ENCODE measurements around the gene RAB3GAP2.
"Not testable (repeated sequence)": the region's sequence is repeated elsewhere in the genome, so short reads cannot be mapped to it uniquely, and the experiment has no call there.

The RAB3GAP2 gene

GRCh38 chr1:220233927-220234326, 38.3 kb downstream of the RAB3GAP2 start:
- no peak for DNase-seq

- no peak for DNase-seq
Observed at GRCh38 chr1:220229771-220230170, 42.5 kb downstream of the RAB3GAP2 start.

DNA sequence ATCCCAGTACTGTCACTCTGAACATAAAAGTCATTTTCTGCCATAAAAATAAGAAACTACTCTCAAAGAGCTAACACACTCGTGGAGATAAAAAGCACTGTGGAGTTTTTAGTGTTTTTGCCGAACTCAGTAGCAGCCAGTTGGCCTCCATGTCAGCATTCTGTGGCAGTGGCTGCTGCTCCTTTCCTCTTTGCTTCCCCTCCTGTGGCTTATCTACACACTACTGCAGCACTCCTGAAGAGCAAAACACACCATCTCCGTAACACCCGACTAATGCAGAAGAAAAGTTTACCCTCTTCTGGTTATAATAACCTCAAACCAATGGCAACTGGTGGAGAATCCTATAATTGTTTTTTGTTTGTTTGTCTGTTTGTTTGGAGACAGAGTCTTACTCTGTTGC, 44.9 kb downstream of the RAB3GAP2 start:
- no peak for DNase-seq

GRCh38 chr1:220226752-220227151, 45.5 kb downstream of the RAB3GAP2 start:
- no peak for DNase-seq

DNA sequence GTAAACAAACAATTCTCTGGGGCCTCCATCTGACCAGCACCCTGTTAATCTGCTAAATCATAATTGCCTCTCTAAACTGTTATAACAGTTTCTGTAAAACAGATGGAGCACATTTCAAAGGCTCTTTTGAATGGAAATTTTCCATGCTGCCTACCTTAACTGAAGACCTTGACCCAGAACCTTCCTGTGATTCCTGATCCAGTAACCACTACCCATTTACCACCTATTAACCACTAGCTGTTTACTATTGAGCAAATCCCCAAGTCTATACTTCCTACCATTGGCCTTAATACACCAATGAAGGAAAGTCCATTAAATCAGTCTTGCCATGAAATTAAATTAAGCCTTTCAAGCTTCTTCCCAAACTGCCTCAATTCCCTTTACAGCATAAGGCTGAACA, 46.3 kb downstream of the RAB3GAP2 start:
- DNase-seq: no peak

- DNase-seq: no peak
Observed at GRCh38 chr1:220224611-220225124, 47.6 kb downstream of the RAB3GAP2 start.

DNA sequence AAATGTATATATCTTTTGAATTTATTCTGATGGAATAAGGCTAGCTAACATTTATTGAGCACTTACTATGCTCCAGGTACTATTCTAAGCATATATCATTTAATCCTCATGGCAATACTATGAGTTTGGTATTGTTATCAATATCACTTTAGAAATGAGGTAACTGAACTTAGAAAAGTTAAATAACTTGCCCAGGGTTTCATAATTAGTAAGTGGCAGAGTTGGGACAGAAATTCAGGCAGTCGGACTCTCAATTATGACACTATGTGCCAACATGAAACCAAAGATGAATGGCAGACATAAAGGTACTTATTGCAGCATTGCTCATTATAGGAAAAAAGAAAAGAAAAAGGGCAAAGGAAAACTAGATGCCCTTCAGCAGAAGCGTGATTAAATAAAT, 48.2 kb downstream of the RAB3GAP2 start:
- no peak for DNase-seq

DNA sequence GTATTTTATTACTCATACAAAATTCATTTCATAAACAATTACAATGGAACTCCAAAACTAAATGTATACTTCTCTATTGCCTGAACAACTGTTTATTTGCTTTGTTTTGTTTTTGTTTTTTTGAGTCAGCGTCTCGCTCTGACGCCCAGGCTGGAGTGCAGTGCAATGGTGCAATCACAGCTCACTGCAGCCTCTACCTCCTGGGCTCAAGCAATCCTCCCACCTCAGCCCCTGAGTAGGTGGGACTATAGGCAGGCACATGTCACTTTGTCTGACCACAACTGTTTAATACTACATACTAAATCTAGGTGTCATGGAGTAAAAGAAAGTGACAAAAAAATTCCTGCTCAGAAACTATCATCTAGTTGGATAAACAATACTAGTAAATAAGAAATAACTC, 49.3 kb downstream of the RAB3GAP2 start:
- DNase-seq: no peak

- no peak for DNase-seq
Observed at GRCh38 chr1:220221670-220222069, 50.6 kb downstream of the RAB3GAP2 start.

DNA sequence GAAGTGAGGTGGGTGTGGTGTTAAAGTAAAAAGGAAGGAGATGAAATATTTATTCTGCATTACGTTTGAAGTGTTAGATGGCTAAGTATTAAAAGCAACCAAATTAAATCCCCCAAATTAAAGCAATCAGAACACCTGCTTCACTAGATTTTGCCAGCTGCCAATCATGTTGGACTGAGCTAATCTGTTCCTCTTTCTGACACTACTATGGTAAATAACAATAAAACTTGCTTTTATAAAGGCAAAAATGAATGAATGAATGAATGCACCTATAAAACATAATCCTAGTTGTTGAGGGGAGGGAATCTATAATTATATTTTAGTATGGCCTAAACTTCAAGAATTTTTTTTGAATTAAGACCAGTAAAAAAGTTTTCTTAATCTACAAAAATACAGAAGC, 51.0 kb downstream of the RAB3GAP2 start:
- no peak for DNase-seq

DNA sequence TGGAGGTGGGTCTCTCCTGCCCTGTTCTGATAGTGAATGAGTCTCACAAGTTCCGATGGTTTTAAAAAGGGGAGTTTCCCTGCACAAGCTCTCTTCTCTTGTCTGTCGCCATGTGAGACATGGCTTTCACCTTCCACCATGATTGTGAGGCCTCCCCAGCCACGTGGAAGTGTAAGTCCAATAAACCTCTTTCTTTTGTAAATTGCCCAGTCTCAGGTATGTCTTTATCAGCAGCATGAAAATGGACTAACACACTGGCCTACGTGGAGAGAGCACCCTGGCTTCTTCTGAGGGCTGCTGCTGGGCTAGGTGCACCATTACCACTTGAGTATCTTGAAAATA, 51.6 kb downstream of the RAB3GAP2 start:
- not testable (repeated sequence) for DNase-seq

- peak; percentile 80 for DNase-seq
Observed at GRCh38 chr1:220219865-220220698, 52.2 kb downstream of the RAB3GAP2 start.

GRCh38 chr1:220219136-220219442, 53.2 kb downstream of the RAB3GAP2 start:
- peak; percentile 33 for DNase-seq

DNA sequence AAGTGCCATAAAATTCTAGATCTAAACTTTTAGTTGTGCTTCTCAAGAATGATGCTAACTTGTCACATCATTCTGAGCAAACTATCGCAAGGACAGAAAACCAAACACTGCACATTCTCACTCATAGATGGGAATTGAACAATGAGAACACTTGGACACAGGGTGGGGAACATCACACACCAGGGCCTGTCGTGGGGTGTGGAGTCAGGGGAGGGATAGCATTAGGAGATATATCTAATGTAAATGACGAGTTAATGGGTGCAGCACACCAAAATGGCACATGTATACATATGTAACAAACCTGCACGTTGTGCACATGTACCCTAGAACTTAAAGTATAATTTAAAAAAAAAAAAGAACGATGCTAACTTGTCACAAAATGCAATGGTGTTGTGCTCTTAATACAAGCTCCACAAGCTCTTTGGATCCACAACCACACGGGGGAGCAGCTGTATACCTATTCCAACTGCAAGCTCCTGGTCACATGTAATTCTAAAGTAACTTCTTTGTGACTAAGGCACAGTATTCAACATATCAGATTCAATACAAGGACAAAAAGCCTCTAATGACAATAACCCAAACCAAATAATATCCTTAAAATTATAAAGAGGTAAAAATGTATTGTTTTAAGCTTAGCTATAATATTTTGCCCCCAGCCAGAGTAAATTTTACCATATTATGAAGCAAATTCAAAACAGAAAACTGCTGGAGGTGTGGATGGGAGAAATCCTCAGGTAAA, 53.7 kb downstream of the RAB3GAP2 start:
- DNase-seq: peak; percentile 81

- no peak for DNase-seq
Observed at GRCh38 chr1:220217383-220217988, 54.8 kb downstream of the RAB3GAP2 start.

DNA sequence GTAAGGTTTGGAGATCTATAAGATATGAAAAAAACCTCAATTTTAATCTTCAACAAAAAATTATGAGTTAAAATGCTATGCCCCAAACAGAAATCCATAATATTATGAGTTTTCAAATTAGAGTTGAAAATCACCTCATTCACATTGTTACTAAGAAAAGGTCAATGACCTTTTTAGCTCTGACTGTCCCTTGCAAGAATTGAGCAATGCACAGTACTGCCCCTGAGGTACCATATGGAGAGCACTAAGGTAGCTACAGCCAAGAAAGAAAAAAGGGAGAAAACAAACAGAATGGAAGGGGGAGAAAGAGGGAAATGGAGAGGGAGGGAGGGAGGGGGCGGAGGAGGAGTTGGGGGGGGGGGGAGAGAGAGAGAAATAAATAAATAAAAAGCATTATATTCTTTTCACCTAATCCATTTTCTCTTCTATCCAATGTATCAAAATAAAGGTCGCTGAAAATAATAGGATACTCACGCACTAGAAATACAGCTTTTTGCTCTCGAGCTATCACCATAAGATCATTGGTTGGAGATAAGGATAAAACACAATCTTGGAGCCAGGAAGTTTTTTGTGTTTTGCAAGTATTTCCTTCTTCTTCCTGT, 58.8 kb downstream of the RAB3GAP2 start:
- no peak for DNase-seq

GRCh38 chr1:220207411-220207810, 64.8 kb downstream of the RAB3GAP2 start:
- DNase-seq: no peak

- DNase-seq: not testable (repeated sequence)
Observed at GRCh38 chr1:220204758-220205157, 67.5 kb downstream of the RAB3GAP2 start.

- DNase-seq: no peak
Observed at GRCh38 chr1:220203816-220204215, 68.4 kb downstream of the RAB3GAP2 start.

GRCh38 chr1:220198186-220199005, 73.9 kb downstream of the RAB3GAP2 start:
- DNase-seq: no peak

DNA sequence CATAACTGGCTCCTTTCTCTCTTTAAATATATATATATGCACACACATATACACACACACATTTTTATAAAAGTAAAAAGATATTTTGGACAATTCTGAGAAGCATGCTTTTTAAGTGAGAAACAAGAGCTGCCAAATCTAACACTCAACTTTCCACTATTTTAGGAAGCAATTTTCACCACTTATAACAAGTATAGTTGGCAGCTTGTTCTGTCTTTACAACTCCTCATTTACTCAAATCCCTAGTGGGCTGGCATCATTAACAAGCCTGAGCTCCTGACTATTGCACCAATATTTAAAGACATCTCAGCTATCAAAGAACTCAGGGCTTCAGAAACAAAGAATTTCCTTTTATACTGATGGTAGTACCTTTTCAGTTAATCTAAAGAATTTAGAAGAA, 76.6 kb downstream of the RAB3GAP2 start:
- no peak for DNase-seq

DNA sequence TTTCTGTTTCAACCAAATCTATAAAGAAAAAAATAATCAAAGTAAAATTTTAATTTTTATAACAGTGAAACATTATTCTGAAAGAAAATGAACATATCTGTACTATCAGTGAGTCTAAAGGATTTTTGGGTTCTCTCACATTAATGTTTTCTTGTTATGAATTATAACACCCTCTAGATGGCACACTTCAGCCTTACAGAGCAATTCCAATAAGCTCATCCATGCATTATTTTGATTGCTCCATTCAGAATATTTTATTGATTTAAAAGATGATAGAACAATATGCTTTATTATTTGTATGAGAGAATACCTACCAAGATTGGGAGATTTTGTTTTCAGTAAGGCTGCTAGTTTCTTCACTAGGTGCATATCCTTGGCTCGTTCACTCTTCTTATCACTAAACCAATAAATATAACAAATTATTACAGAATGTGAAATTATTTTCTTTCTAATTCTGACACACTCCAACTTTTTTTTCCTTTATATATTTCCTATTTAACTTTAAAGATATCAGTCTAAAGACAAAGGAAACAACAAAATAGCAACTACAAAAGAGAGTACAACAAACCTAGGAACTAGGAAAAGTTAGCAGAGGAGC, 82.4 kb downstream of the RAB3GAP2 start:
- DNase-seq: peak; percentile 47
